ENCODE results near the gene AMT. TPM values are rescaled to one million over a fixed set of nuclear protein-coding genes. Genes with fewer than 3 reads are reported as not detected.
"Not testable (repeated sequence)": the region's sequence is repeated elsewhere in the genome, so short reads cannot be mapped to it uniquely, and the experiment has no call there.

Gene AMT
- total and polyA plus RNA-seq, 8 donors = 9.2 to 43.5 (median 14.3) TPM

DNA sequence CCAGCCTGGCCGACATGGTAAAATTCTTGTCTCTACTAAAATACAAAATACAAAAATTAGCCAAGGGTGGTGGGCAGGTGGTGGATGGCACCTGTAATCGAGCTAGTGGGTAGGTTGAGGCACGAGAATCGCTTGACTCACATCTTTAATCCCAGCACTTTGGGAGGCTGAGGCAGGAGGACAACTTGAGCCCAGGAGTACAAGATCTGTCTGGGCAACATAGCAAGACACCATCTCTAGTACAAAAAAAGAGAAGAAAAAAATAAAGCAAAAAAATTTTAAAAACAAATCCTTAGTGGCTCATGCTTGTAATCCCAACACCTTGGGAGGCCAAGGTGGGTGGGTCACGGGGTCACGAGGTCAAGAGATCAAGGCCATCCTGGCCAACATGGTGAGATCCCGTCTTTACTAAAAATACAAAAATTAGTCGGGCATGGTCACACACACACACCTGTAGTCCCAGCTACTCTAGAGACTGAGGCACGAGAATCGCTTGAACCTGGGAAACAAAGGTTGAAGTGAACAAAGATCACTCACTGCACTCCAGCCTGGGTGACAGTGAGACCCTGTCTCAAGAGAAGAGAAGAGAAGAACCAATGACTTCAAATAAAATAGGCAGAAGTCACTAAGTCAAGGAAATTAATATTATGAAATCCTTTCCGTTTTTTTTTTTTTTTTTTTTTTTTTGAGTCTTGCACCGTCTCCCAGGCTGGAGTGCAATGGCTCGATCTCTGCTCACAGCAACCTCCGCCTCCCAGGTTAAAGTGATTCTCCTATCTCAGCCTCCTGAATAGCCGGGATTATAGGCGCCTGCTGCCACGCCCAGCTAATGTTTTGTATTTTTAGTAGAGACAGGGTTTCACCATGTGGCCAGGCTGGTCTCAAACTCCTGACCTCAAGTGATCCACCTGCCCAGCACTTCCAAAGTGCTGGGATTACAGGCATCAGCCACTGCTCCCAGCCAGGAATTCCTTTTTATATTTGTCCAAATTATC, 15.4 kb downstream of the AMT start:
- WGBS, 2 donors = 64% methylated on average over 17 of the region's 17 CpGs
- Histone ChIP-seq H3K27ac (no peak overlapping the region), H3K4me1 (peaks cover 12 to 39% (median 13%) of the 10 kb centered on the region in 3 donors), H3K27me3 (no peaks in the 10 kb centered on the region), H3K4me3 (no peak overlapping the region), H3K36me3 (no peaks in the 10 kb centered on the region), H3K9me3 (no peaks in the 10 kb centered on the region)
- intact Hi-C loops (cut with DNase I) = no loop called here
- FAIRE-seq (no peak), DNase-seq (peak in 1 of 6 donors; percentile 7), ATAC-seq (no peak)
- TF ChIP-seq, protein P1, sequence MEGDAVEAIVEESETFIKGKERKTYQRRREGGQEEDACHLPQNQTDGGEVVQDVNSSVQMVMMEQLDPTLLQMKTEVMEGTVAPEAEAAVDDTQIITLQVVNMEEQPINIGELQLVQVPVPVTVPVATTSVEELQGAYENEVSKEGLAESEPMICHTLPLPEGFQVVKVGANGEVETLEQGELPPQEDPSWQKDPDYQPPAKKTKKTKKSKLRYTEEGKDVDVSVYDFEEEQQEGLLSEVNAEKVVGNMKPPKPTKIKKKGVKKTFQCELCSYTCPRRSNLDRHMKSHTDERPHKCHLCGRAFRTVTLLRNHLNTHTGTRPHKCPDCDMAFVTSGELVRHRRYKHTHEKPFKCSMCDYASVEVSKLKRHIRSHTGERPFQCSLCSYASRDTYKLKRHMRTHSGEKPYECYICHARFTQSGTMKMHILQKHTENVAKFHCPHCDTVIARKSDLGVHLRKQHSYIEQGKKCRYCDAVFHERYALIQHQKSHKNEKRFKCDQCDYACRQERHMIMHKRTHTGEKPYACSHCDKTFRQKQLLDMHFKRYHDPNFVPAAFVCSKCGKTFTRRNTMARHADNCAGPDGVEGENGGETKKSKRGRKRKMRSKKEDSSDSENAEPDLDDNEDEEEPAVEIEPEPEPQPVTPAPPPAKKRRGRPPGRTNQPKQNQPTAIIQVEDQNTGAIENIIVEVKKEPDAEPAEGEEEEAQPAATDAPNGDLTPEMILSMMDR (IDR thresholded peaks at IDR 0.05) = no peak

GRCh38 chr3:49405570-49405969, 16.7 kb downstream of the AMT start:
- intact Hi-C loops (cut with DNase I); H3K27me3 ChIP-seq; ATAC-seq; FAIRE-seq; H3K27ac ChIP-seq; H3K36me3 ChIP-seq; H3K9me3 ChIP-seq; H3K4me3 ChIP-seq: not testable (repeated sequence)
- 61 to 62% methylated on average over 9 of the region's 9 CpGs for WGBS, 2 donors
- DNase-seq = peak in 1 of 6 donors; percentile 6
- peaks cover 11 to 39% (median 13%) of the 10 kb centered on the region in 3 donors for H3K4me1 ChIP-seq

GRCh38 chr3:49403891-49404290, 18.4 kb downstream of the AMT start:
- Histone ChIP-seq H3K27me3 (no peaks in the 10 kb centered on the region), H3K4me3 (no peak overlapping the region), H3K4me1 (peaks cover 0 to 26% (median 0%) of the 10 kb centered on the region in 3 donors), H3K27ac (no peak overlapping the region), H3K36me3 (no peaks in the 10 kb centered on the region), H3K9me3 (no peaks in the 10 kb centered on the region)
- intact Hi-C loops (cut with DNase I) = no loop called here
- TF ChIP-seq, protein P1 (IDR thresholded peaks at IDR 0.05) = no peak
- ATAC-seq (no peak), DNase-seq (no peak), FAIRE-seq (no peak)
- WGBS, 2 donors = 90 to 95% methylated on average over 5 of the region's 5 CpGs

DNA sequence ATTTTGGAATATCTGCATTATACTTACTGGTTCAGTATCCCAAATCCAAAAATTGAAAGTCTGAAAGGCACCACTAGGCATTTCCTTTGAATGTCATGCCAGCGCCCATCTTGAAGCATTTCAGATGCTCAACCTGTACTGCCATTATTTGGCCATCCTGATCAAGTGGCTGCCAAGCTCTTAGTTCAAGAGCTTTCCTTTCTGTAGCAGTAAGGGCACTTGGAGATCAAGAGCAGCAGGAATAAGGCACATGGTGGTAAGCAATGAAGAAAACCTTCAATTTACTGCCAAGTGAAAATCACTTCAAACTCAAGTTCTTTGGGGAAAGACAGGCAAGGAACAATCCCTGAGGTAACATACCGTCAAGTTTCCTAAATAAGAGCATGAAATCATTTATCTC, 20.5 kb downstream of the AMT start:
- WGBS, 2 donors = 63 to 64% methylated on average over 2 of the region's 2 CpGs
- no peak overlapping the region for H3K4me3 ChIP-seq
- DNase-seq (no peak), ATAC-seq (no peak), FAIRE-seq (no peak)
- no peaks in the 10 kb centered on the region for H3K9me3 ChIP-seq
- peaks cover 0 to 18% (median 0%) of the 10 kb centered on the region in 3 donors for H3K4me1 ChIP-seq
- TF ChIP-seq, protein P1 (IDR thresholded peaks at IDR 0.05) = no peak
- intact Hi-C loops (cut with DNase I) = no loop called here
- no peaks in the 10 kb centered on the region for H3K27me3 ChIP-seq
- H3K27ac ChIP-seq = no peak overlapping the region
- no peaks in the 10 kb centered on the region for H3K36me3 ChIP-seq

DNA sequence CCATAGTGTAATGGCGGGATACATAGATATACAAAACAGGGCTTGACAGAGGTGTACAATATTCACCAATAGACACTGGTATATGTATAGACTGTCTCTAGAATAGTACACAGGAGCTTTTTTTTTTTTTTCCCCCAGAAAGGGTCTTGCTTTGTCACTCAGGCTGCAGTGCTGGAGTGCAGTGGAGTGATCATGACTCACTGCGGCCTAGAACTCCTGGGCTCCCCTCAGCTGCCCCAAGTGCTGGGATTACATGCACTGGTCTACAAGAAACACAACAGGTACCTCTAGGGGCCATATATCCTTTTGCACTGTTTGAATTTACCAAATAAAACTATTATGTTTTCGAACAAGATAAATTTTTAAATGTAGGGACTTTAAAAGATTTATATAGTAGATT, 22.8 kb downstream of the AMT start:
- FAIRE-seq (no peak), ATAC-seq (no peak), DNase-seq (peak in 1 of 6 donors; percentile 4)
- Histone ChIP-seq H3K4me3 (no peak overlapping the region), H3K36me3 (no peaks in the 10 kb centered on the region), H3K27ac (no peak overlapping the region), H3K27me3 (no peaks in the 10 kb centered on the region), H3K4me1 (peaks cover 0 to 5% (median 0%) of the 10 kb centered on the region in 3 donors), H3K9me3 (no peaks in the 10 kb centered on the region)
- intact Hi-C loops (cut with DNase I) = no loop called here
- TF ChIP-seq, protein P1 (IDR thresholded peaks at IDR 0.05) = no peak
- WGBS, 2 donors = 95 to 98% methylated on average over 3 of the region's 3 CpGs
